Smooth muscle cell of the umbilical artery (primary cell): ENCODE measurements around the gene KLK7. TPM values are rescaled to one million over a fixed set of nuclear protein-coding genes. Genes with fewer than 3 reads are reported as not detected.

Experiments used
- total RNA-seq: library from RNA; depleted of rRNA; stranded (reverse); fragments of >200 nt; gene quantifications from 2 replicates; pipeline ENCODE4 v1.2.3, GENCODE V29; 2014

The KLK7 gene
- total RNA-seq, result not detected in 2 replicates

GRCh38 chr19:50983625-50984292 lies at the start of gene KLK7:
TSS of gene KLK7 (minus strand) at chr19:50983917. CDS start at chr19:50982399, 1,518 bp downstream.

GRCh38 chr19:51026554-51026831 lies 42.8 kb upstream of the KLK7 start, which contains the start of gene KLK11:
TSS of gene KLK11 (minus strand) at chr19:51026616. CDS start at chr19:51025631, 985 bp downstream.

GRCh38 chr19:51019544-51019925 lies 35.8 kb upstream of the KLK7 start, which contains the start of gene KLK10:
TSS of gene KLK10 (minus strand) at chr19:51019709. CDS start at chr19:51019130, 579 bp downstream.

GRCh38 chr19:51001515-51001914 lies 17.8 kb upstream of the KLK7 start, which contains the start of gene KLK8:
TSS of gene KLK8 (minus strand) at chr19:51001604. CDS start at chr19:51001167, 437 bp downstream.

GRCh38 chr19:50969413-50969760 lies 14.3 kb downstream of the KLK7 start, which contains the start of gene KLK6:
TSS of gene KLK6 (minus strand) at chr19:50969591. CDS start at chr19:50968104, 1,487 bp downstream.

GRCh38 chr19:50952910-50953309 lies 30.8 kb downstream of the KLK7 start, which contains the start of gene KLK5:
TSS of gene KLK5 (minus strand) at chr19:50953038. CDS start at chr19:50952657, 381 bp downstream.

Other genes with a start within 250 kb of the KLK7 start
- gene GPR32, start 213.5 kb downstream of the KLK7 start, total RNA-seq, result not detected in 2 replicates
- gene ACP4, start 193.5 kb downstream of the KLK7 start, total RNA-seq, result not detected in 2 replicates
- not detected in 2 replicates for gene KLK1, start 160.1 kb downstream of the KLK7 start, total RNA-seq
- gene KLK15, start 150.3 kb downstream of the KLK7 start, total RNA-seq, result not detected in 2 replicates
- not detected in 2 replicates for gene KLK3, start 129.0 kb downstream of the KLK7 start, total RNA-seq
- gene KLK2, start 110.5 kb downstream of the KLK7 start, total RNA-seq, result not detected in 2 replicates
- gene KLK4, start 72.5 kb downstream of the KLK7 start, total RNA-seq, result not detected in 2 replicates
- gene KLK5, start 30.9 kb downstream of the KLK7 start, total RNA-seq, result not detected in 2 replicates
- not detected in 2 replicates for gene KLK6, start 14.3 kb downstream of the KLK7 start, total RNA-seq
- not detected in 2 replicates for gene KLK8, start 17.7 kb upstream of the KLK7 start, total RNA-seq
- not detected in 2 replicates for gene KLK10, start 35.8 kb upstream of the KLK7 start, total RNA-seq
- not detected in 2 replicates for gene KLK11, start 42.7 kb upstream of the KLK7 start, total RNA-seq
- gene KLK12, start 51.1 kb upstream of the KLK7 start, total RNA-seq, result not detected in 2 replicates
- not detected in 2 replicates for gene KLK13, start 81.2 kb upstream of the KLK7 start, total RNA-seq
- gene KLK14, start 99.0 kb upstream of the KLK7 start, total RNA-seq, result not detected in 2 replicates
- gene CTU1, start 124.5 kb upstream of the KLK7 start, total RNA-seq, result 8.6 and 8.7 TPM in 2 replicates
- gene SIGLEC9, start 141.0 kb upstream of the KLK7 start, total RNA-seq, result not detected in 2 replicates
- gene SIGLEC7, start 158.4 kb upstream of the KLK7 start, total RNA-seq, result not detected in 2 replicates
- not detected in 2 replicates for gene CD33, start 241.2 kb upstream of the KLK7 start, total RNA-seq